Measurements from ENCODE around the gene SETX. TPM values are rescaled to one million over a fixed set of nuclear protein-coding genes. Genes with fewer than 3 reads are reported as not detected.

SETX gene
- total and polyA plus RNA-seq, 2 of the 13 experiments (the other 11 are each of a cell fraction or from before 2014, with no cell fraction given) = 13.2 to 39.0 TPM

GRCh38 chr9:132354637-132355355 lies at the start of gene SETX (continued):
- TF ChIP-seq ZFYVE20 (CRISPR knock-in tag; IDR thresholded peaks at IDR 0.05; ENCODE audit: borderline replicate concordance, low read depth) (peak; percentile 74; the same call in 1 of the 2 replicates), ZNF513 (CRISPR knock-in tag; conservative IDR thresholded peaks at IDR 0.05) (no peak), ZSCAN29 (CRISPR knock-in tag; conservative IDR thresholded peaks at IDR 0.05) (no peak), KLF6 (CRISPR knock-in tag; IDR thresholded peaks at IDR 0.05) (peak; percentile 74), ZNF737 (CRISPR knock-in tag; IDR thresholded peaks at IDR 0.05; ENCODE audit: borderline replicate concordance) (no peak), ZNF558 (CRISPR knock-in tag; IDR thresholded peaks at IDR 0.05; ENCODE audit: borderline replicate concordance) (peak; percentile 67; the same call in 1 of the 2 replicates), GLMP (CRISPR knock-in tag; IDR thresholded peaks at IDR 0.05; ENCODE audit: borderline replicate concordance) (no peak), ZNF317 (CRISPR knock-in tag; IDR thresholded peaks at IDR 0.05) (no peak), AGO1 (IDR thresholded peaks at IDR 0.05; ENCODE audit: low read depth, low read length, poor library complexity, severe bottlenecking) (peak; percentile 9), RNF219 (CRISPR knock-in tag; IDR thresholded peaks at IDR 0.05) (no peak), ZSCAN25 (CRISPR knock-in tag; IDR thresholded peaks at IDR 0.05) (0 out of 2 replicates have a peak, but pooled peaks have one; percentile 21), ZBTB10 (CRISPR knock-in tag; IDR thresholded peaks at IDR 0.05; ENCODE audit: borderline replicate concordance) (no peak), ZFP90 (CRISPR knock-in tag; IDR thresholded peaks at IDR 0.05; ENCODE audit: borderline replicate concordance) (0 out of 2 replicates have a peak, but pooled peaks have one; percentile 56), PRMT3 (CRISPR knock-in tag; IDR thresholded peaks at IDR 0.05; ENCODE audit: borderline replicate concordance, low read depth) (no peak), ZNF33A (CRISPR knock-in tag; IDR thresholded peaks at IDR 0.05; ENCODE audit: borderline replicate concordance) (no peak), ATAD3A (CRISPR knock-in tag; IDR thresholded peaks at IDR 0.05) (no peak)
